HG02840 (cell line): Measurements from ENCODE around the gene NAXE.
A peak's percentile ranks its signal among the peaks of the same experiment; 100 is the strongest.
"Not testable (repeated sequence)": the region's sequence is repeated elsewhere in the genome, so short reads cannot be mapped to it uniquely, and the experiment has no call there.

ENCODE experiments used
- ATAC-seq: cut with Tn5 transposase; IDR thresholded peaks from one replicate; pipeline ENCODE4 v1.9.1; 2021; ENCODE audit warnings: mild to moderate bottlenecking, moderate library complexity, moderate number of reproducible peaks; ENCODE audit not compliant: unreplicated experiment, low FRiP score

The NAXE gene

GRCh38 chr1:156591432-156592157, at the start of gene NAXE:
TSS of gene NAXE (plus strand) at chr1:156591776. CDS start at chr1:156591805, 29 bp downstream.
- ATAC-seq: peak; percentile 68

DNA sequence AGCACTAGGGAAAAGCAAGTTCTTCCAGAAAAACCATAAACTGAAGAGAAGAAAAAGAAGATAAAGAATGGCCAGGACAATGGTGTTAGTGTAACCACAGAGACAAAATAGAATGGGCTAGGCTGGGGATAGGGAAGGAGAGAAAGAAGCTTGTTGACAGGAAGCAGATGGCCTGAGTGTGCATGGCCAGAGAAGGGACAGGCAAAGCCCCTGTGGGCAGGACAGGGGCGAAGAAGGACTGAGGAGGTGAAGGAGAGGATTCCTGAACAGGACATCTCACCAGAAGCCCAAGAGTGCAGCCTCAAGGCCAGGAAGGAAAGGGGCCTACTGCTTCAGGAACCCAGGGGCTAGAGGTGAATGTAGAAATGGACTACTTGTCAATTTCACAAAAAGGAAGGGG, 48.5 kb upstream of the NAXE start:
- ATAC-seq: no peak

GRCh38 chr1:156544592-156545102, 46.9 kb upstream of the NAXE start:
- no peak for ATAC-seq

GRCh38 chr1:156546267-156546666, 45.3 kb upstream of the NAXE start:
- no peak for ATAC-seq

- ATAC-seq: no peak
Measured at GRCh38 chr1:156547434-156547833, 44.1 kb upstream of the NAXE start.

- ATAC-seq: no peak
Measured at GRCh38 chr1:156547982-156548381, 43.6 kb upstream of the NAXE start.

- ATAC-seq: no peak
Measured at GRCh38 chr1:156549390-156549789, 42.2 kb upstream of the NAXE start.

- no peak for ATAC-seq
Measured at GRCh38 chr1:156549831-156550230, 41.7 kb upstream of the NAXE start.

GRCh38 chr1:156550346-156550745, 41.2 kb upstream of the NAXE start:
- no peak for ATAC-seq

- ATAC-seq: no peak
Measured at GRCh38 chr1:156551066-156551643, 40.4 kb upstream of the NAXE start.

DNA sequence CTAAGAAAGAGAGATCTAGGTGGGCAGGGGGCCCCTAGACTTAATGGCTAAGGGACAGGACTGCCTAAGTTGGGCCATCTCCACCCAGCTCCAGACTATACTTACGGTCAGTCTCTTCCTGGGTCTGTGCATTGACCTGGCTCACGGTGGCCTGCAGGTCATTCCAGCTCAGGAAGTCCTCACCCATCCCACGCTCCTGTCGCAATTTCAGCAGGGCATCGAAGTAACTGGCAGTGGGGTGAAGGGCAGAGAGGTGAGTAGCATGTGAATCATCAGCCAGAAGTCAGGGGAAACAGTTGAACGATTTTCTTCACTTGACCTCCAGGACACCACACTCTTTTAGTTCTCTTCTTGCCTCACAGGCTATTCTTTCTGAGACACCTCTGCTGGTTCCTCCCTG, 39.7 kb upstream of the NAXE start:
- no peak for ATAC-seq

- ATAC-seq: no peak
Measured at GRCh38 chr1:156552518-156552917, 39.1 kb upstream of the NAXE start.

DNA sequence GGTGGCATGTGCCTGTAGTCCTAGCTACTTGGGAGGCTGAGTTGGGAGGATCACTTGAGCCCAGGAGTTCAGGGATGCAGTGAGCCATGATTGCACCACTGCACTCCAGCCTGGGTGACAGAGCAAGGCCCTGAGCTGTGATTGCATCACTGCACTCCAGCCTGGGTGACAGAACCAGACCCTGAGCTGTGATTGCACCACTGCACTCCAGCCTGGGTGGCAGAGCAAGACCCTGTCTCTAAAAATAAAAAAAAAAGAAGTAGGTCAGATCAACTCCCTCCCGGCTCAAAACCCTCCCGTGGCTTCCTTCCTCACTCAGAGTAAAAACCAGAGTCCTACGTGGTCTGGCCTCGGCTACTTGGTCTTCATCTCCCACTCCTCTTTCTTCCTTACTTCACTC, 38.6 kb upstream of the NAXE start:
- not testable (repeated sequence) for ATAC-seq

DNA sequence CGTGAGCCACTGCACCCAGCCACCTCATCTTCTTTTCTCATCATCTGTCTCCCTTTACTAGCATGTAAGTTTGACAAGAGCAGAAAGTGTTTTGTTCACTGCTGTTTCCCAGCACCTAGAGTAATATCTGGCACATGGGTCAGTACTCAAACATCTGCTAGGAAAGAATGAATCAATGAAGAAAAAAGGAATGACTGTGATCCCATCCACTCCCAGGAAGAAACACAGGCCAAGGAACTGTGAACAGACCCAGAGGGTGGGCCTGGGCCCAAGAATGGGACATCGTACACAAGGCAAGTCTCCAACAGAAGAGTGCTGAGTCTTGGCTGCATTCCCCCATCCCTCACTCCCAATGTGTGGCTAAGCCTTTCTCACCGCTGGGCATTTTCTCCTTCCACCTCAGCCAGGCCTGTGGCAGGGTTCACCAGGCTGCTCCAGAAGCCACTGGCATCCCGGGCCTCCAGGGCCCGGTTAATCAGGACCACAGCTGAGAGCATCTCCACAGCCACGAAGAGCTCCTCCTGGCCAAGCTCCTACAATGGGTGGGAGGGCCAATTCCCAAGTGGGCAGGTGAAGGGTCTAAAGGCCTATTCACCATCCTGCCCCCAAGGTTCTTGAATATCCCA, 37.6 kb upstream of the NAXE start:
- no peak for ATAC-seq

- ATAC-seq: no peak
Measured at GRCh38 chr1:156554971-156555370, 36.6 kb upstream of the NAXE start.

GRCh38 chr1:156555715-156556114, 35.9 kb upstream of the NAXE start:
- ATAC-seq: no peak

GRCh38 chr1:156556354-156556753, 35.2 kb upstream of the NAXE start:
- no peak for ATAC-seq

- ATAC-seq: no peak
Measured at GRCh38 chr1:156559086-156559796, 32.3 kb upstream of the NAXE start.

DNA sequence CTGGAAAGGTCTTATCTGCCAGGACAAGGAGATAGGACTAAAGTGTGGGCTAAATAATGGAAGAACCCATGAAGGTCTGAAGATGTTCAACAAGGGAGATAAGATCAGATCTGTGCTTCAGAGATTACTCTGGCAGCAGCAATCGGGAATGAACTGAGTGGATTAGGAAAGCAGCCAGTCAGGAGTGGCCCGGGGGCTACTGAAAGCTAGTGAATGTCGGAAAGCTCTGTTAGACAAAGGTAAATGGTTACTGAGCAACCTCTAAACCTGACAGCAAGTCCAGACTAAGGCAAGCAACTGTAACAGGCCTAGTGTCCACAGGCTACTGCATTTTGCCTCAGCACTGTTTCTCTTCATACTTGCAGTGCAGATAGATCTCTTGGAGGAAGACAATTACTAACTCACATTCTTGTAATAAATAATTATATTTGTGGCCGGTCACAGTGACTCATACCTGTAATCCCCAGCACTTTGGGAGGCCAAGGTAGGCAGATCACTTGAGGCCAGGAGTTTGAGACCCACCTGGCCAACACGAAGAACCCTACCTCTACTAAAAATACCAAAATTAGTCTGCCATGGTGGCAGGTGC, 31.7 kb upstream of the NAXE start:
- no peak for ATAC-seq

- ATAC-seq: no peak
Measured at GRCh38 chr1:156560585-156561163, 30.9 kb upstream of the NAXE start.
